Prostate gland (tissue), 2 donors: Measurements from ENCODE around the gene CTBP2.

Source experiments
- CTCF ChIP-seq, 4 experiments: fragments of 200-600 bp in 2 of 4; fragments of 450-650 bp in 2 of 4; sonication (generic) in 2 of 4; IDR thresholded peaks; 1 replicate in 3 of 4; 2 replicates in 1 of 4; pipeline ENCODE4 v1.5.1; 2016 to 2019; ENCODE audit warnings: antibody characterized with exemption in 4 of 4, mild to moderate bottlenecking in 2 of 4, moderate library complexity in 2 of 4
- POLR2A ChIP-seq: fragments of 450-650 bp; IDR thresholded peaks from one replicate; pipeline ENCODE4 v1.6.1; 2016; ENCODE audit warnings: antibody characterized with exemption, mild to moderate bottlenecking

GRCh38 chr10:125076121-125076825 lies 84.1 kb downstream of the CTBP2 start:
- no peak for TF ChIP-seq CTCF (IDR thresholded peaks at IDR 0.05)
- TF ChIP-seq POLR2A, result no peak
